Skeletal muscle tissue (tissue), 4 donors: ENCODE measurements around the gene CTTN. TPM values are rescaled to one million over a fixed set of nuclear protein-coding genes. Genes with fewer than 3 reads are reported as not detected.

Experiments used
- H3K27ac ChIP-seq: one replicate; pipeline ENCODE4 v1.7.0; 2013; ENCODE audit warnings: mild to moderate bottlenecking, low read depth, low read length, inconsistent platforms
- H3K27me3 ChIP-seq, 3 donors: one replicate each; pipeline ENCODE4 v1.7.0; 2013; ENCODE audit warnings: low read length in 3 of 3; ENCODE audit not compliant: control insufficient read depth in 3 of 3, insufficient read depth in 3 of 3
- H3K36me3 ChIP-seq, 3 donors: one replicate each; pipeline ENCODE4 v1.7.0; 2013; ENCODE audit warnings: low read length in 3 of 3; ENCODE audit not compliant: control insufficient read depth in 3 of 3, insufficient read depth in 3 of 3
- H3K4me1 ChIP-seq, 3 donors: one replicate each; pipeline ENCODE4 v1.7.0; 2013; ENCODE audit warnings: low read length in 3 of 3, mild to moderate bottlenecking in 3 of 3; ENCODE audit not compliant: control insufficient read depth in 3 of 3, insufficient read depth in 3 of 3
- H3K4me3 ChIP-seq, 3 donors: one replicate each; pipeline ENCODE4 v1.7.0; 2013; ENCODE audit warnings: low read length in 3 of 3
- H3K9ac ChIP-seq, 3 donors: one replicate each; pipeline ENCODE4 v1.7.0; 2013; ENCODE audit warnings: low read length in 3 of 3, mild to moderate bottlenecking in 3 of 3, moderate library complexity in 2 of 3, low read depth in 1 of 3
- H3K9me3 ChIP-seq, 3 donors: one replicate each; pipeline ENCODE4 v1.7.0; 2013; ENCODE audit warnings: low read length in 3 of 3; ENCODE audit not compliant: control insufficient read depth in 3 of 3
- total RNA-seq: library from RNA; depleted of rRNA; stranded (reverse); fragments of >200 nt; gene quantifications from one replicate; pipeline ENCODE4 v1.2.3, GENCODE V29; 2014
- donor health status: Osteomylitis.

Gene CTTN
- total RNA-seq, 1 donor from 2014 or later, result 71.5 TPM

DNA sequence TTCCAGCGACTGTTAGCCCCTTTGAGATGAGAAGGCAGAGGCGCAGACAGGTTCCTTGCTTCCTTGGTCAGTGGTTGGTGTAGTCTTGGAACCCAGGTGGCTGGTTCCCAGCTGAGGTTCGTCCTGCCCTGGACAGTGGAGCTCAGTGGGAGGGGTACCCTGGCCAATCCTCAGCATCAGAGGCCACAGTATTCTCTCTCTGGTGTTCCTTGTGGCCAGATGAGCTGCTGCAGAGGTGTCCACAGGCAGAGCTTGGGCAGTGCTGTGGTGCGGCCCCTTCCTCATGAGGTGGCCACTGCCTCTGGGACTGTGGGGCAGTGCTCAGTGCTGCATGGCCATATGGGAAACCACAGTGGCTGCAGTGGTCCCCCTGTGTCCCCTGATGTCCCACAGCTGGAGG lies 61.8 kb downstream of the CTTN start:
- H3K36me3 ChIP-seq, result no peaks in the 10 kb centered on the region

DNA sequence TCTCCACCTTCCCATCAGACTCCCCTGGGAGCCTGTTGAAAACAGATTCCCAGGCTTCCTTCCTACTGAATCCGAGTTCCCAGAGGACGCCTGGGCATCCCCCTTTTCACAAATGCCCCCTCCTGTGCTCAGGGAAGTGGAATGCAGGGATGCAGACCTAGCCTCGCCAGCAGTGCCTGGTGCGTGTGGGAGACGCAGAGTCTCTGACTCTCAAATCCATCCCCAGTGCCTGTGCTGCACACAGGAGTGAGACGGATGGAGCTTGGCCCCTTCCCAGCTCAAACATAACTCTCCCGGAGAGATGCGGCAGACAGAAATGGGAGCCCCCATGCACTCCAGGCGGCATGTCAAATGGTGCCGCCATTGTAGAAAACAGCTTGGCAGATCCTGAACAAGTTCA lies 62.6 kb downstream of the CTTN start:
- H3K36me3 ChIP-seq, result no peaks in the 10 kb centered on the region
- H3K9ac ChIP-seq, result no peak overlapping the region
- no peaks in the 10 kb centered on the region for H3K4me1 ChIP-seq
- H3K4me3 ChIP-seq, result no peak overlapping the region
- H3K27ac ChIP-seq, result no peak overlapping the region
- H3K27me3 ChIP-seq, result peaks cover 5 to 41% (median 20%) of the 10 kb centered on the region in 3 donors
- no peaks in the 10 kb centered on the region for H3K9me3 ChIP-seq

More for the DNA sequence above, 61.8 kb downstream of the CTTN start:
- Histone ChIP-seq H3K27me3 (peaks cover 5 to 34% (median 20%) of the 10 kb centered on the region in 3 donors), H3K27ac (no peak overlapping the region), H3K9ac (no peak overlapping the region), H3K4me1 (no peaks in the 10 kb centered on the region), H3K9me3 (no peaks in the 10 kb centered on the region), H3K4me3 (no peak overlapping the region)

DNA sequence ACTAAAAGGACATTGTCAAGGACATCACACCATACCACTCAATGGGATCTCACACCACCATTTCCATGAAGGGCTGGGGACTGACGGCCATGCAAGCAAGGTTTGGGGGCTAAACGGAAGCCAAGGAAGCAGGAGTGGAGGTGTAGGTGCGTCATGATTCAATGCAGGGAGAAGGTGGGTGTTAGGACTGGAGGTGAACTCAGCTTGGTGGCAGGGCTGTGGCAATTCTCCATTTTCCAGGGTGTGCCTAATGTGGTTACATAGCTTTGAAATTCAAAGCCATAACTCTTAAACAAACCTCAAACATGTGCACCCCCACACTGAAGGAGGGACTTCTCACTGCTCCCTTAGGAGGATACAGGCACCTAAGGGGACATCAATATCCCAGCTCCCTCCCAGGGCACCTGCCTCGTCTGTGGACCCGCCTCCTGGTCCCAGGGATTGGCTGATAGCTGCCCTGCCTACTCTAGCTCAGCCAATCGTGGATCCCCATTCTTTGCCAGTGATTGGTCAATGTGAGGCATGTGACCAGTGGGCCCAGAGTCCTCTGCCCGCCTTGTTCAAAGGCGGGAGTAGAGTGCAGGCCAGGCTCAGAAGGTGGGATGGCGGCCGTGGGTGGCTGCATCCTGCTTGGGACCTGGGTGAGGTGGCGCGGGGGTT lies 64.6 kb downstream of the CTTN start:
- no peak overlapping the region for H3K4me3 ChIP-seq
- H3K27me3 ChIP-seq, result peaks cover 5 to 43% (median 20%) of the 10 kb centered on the region in 3 donors
- H3K9me3 ChIP-seq, result no peaks in the 10 kb centered on the region
- no peaks in the 10 kb centered on the region for H3K4me1 ChIP-seq
- no peaks in the 10 kb centered on the region for H3K36me3 ChIP-seq
- no peak overlapping the region for H3K9ac ChIP-seq
- H3K27ac ChIP-seq, result no peak overlapping the region

DNA sequence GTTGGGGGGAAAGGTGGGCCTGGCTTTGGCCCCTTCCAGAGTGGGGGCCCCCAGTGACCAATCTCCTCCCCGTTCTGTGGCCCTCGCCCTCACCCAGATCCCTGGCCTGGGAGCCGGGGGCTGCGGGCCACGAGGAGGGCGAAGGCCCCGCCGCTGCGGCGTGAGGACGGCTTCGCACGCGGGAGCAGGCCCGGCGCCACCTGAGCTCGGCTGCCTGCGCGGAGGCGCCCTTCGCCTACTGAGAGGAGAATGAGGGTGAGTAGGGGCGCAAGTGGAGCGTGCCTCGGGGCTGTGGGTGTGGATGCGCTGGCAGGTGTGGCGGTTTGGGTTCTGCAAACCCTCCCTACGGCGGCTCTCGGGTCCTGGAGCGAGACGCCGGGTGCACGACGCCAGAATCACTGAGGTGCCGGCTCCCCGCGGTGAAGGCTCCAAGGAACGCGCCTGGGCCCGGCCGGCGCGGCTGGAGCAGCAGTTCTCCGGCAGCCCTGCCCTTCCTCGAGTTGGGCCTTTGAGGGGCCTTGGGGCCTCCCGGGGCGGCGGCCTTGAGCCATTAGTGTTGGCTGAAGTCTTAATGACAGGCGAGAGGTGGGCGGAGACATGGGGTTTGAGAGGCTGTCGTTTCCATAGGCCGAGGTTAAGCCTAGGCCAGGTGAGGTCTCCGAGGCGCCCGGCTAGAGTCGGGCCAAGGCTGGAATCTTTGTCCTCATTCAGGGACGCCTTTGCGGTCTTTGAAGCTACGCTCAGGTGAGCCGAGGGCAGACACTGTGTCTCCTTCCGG lies 65.3 kb downstream of the CTTN start:
- no peak overlapping the region for H3K27ac ChIP-seq
- H3K9me3 ChIP-seq, result no peaks in the 10 kb centered on the region
- H3K4me1 ChIP-seq, result no peaks in the 10 kb centered on the region
- peaks cover 5 to 40% (median 20%) of the 10 kb centered on the region in 3 donors for H3K27me3 ChIP-seq
- no peaks in the 10 kb centered on the region for H3K36me3 ChIP-seq
- H3K9ac ChIP-seq, result no peak overlapping the region
- no peak overlapping the region for H3K4me3 ChIP-seq

DNA sequence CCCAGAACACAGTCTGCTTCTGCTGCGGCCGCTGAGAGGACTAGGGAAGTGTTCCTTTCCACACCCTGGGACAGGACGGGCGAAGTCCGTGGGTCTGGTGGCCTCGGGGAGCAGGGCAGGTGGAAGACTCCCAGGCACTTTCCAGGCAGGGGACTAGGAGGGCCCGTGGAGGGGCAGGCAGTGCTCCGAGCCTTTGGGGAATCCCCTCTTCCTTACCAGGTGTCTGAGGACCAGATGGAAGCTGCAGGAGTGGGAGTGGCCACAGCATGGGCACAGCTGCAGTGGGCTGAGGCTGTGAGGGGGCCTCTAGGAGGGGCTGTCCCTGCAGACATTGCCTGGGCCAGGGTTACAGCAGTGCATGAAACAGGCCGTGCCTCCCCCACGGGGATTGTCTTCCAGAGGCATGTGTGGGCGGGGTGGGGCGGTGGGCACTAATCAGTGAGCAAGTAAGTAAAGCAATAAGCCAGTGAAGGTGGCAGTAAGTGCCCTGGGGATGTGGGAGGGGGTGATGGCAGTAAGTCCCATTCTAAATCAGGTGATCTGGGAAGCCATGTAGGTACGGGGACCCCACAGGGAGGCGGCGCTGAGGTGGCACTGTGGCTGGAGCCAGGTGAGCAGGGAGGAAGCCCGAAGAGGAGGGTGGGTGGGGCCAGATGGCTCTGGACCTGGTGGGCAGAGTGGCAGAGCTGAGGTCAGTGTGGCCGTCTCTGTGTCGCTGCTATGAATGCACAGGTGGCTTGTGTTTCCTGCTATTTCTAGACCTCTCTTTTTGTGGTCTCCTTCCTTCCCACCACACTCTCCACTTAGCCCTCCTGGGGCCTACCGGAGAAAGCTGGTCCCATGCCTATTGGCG lies 66.4 kb downstream of the CTTN start:
- H3K9ac ChIP-seq, result no peak overlapping the region

GRCh38 chr11:70466154-70466553 lies 67.8 kb downstream of the CTTN start:
- no peak overlapping the region for H3K9ac ChIP-seq
- no peak overlapping the region for H3K27ac ChIP-seq
- H3K4me3 ChIP-seq, result no peak overlapping the region
- H3K9me3 ChIP-seq, result no peaks in the 10 kb centered on the region
- peaks cover 5 to 30% (median 16%) of the 10 kb centered on the region in 3 donors for H3K27me3 ChIP-seq
- peaks cover 3 to 9% (median 8%) of the 10 kb centered on the region in 3 donors for H3K4me1 ChIP-seq
- no peaks in the 10 kb centered on the region for H3K36me3 ChIP-seq

More for the DNA sequence above, 66.4 kb downstream of the CTTN start:
- peaks cover 5 to 40% (median 20%) of the 10 kb centered on the region in 3 donors for H3K27me3 ChIP-seq
- no peaks in the 10 kb centered on the region for H3K36me3 ChIP-seq
- no peak overlapping the region for H3K27ac ChIP-seq
- H3K4me1 ChIP-seq, result peaks cover 0 to 2% (median 0%) of the 10 kb centered on the region in 3 donors
- H3K4me3 ChIP-seq, result no peak overlapping the region
- H3K9me3 ChIP-seq, result no peaks in the 10 kb centered on the region

GRCh38 chr11:70466596-70466995 lies 68.3 kb downstream of the CTTN start:
- H3K9ac ChIP-seq, result no peak overlapping the region
- peaks cover 4 to 30% (median 16%) of the 10 kb centered on the region in 3 donors for H3K27me3 ChIP-seq
- H3K4me1 ChIP-seq, result peaks cover 3 to 9% (median 8%) of the 10 kb centered on the region in 3 donors
- H3K9me3 ChIP-seq, result no peaks in the 10 kb centered on the region
- H3K4me3 ChIP-seq, result no peak overlapping the region
- H3K27ac ChIP-seq, result no peak overlapping the region
- no peaks in the 10 kb centered on the region for H3K36me3 ChIP-seq

- Histone ChIP-seq H3K27ac (no peak overlapping the region), H3K9me3 (no peaks in the 10 kb centered on the region), H3K27me3 (peaks cover 0 to 26% (median 9%) of the 10 kb centered on the region in 3 donors), H3K4me3 (no peak overlapping the region), H3K9ac (no peak overlapping the region), H3K36me3 (no peaks in the 10 kb centered on the region), H3K4me1 (peaks cover 3 to 9% (median 8%) of the 10 kb centered on the region in 3 donors)
These were observed 69.1 kb downstream of the CTTN start for GRCh38 chr11:70467201-70468085.
